Upper lobe of left lung (tissue), 6 donors: Measurements from ENCODE around the gene IL36B. TPM values are rescaled to one million over a fixed set of nuclear protein-coding genes. Genes with fewer than 3 reads are reported as not detected.

ENCODE experiments used
- ATAC-seq, 2 donors: fragments of 200-7000 bp; cut with Tn5 transposase; one replicate each; pipeline ENCODE4 v1.9.1; 2022; ENCODE audit warnings: mild to moderate bottlenecking in 2 of 2, moderate library complexity in 2 of 2; ENCODE audit not compliant: low FRiP score in 2 of 2
- DNase-seq, 2 donors: peaks; one replicate each; pipeline ENCODE4 v3.0.0-alpha.2; 2019 to 2020
- H3K27ac ChIP-seq, 4 donors: fragments of 200-600 bp; sonication (generic); one replicate each; pipeline ENCODE4 v1.5.1; 2016 to 2019
- H3K27me3 ChIP-seq, 4 donors: fragments of 200-600 bp; sonication (generic); one replicate each; pipeline ENCODE4 v1.5.1; 2017 to 2019
- H3K36me3 ChIP-seq, 4 donors: fragments of 200-600 bp; sonication (generic); one replicate each; pipeline ENCODE4 v1.5.1; 2016 to 2019
- H3K4me1 ChIP-seq, 4 donors: fragments of 200-600 bp; sonication (generic); one replicate each; pipeline ENCODE4 v1.5.1; 2018 to 2019
- H3K4me3 ChIP-seq, 4 donors: fragments of 200-600 bp; sonication (generic); one replicate each; pipeline ENCODE4 v1.5.1; 2017 to 2019; ENCODE audit warnings: mild to moderate bottlenecking in 2 of 4, moderate library complexity in 1 of 4
- H3K9me3 ChIP-seq, 4 donors: fragments of 200-600 bp; sonication (generic); one replicate each; pipeline ENCODE4 v1.5.1; 2018 to 2019
- EP300 ChIP-seq, 4 donors: sonication (generic); formaldehyde crosslinking; IDR thresholded peaks; one replicate each; pipeline ENCODE4 v1.5.1; 2017; ENCODE audit warnings: antibody characterized with exemption in 4 of 4, control low read depth in 2 of 4
- POLR2A ChIP-seq, 4 donors: fragments of 450-650 bp; IDR thresholded peaks; one replicate each; pipeline ENCODE4 v1.5.1; 2016 to 2017; ENCODE audit warnings: antibody characterized with exemption in 4 of 4, mild to moderate bottlenecking in 2 of 4
- POLR2AphosphoS5 ChIP-seq, 2 donors: sonication (generic); formaldehyde crosslinking; IDR thresholded peaks; one replicate each; pipeline ENCODE4 v1.5.1; 2017; ENCODE audit warnings: antibody characterized with exemption in 2 of 2
- WGBS, 2 donors: methylation state at CpG; one replicate each; pipeline ENCODE4 v1.1.5; 2017 to 2018; 5-methylcytosine and 5-hydroxymethylcytosine counted together
- total RNA-seq, 6 donors: library from RNA; depleted of rRNA in 4 of 6; stranded (reverse); fragments of >200 nt in 4 of 6; gene quantifications; one replicate each; pipeline versions ENCODE4 v1.1.0 to v1.2.1, GENCODE V29; 2016 to 2021
- TF ChIP-seq, protein P1 (sequence below), 6 experiments: fragments of 450-650 bp in 4 of 6; fragments of 200-600 bp in 2 of 6; sonication (generic) in 2 of 6; IDR thresholded peaks; one replicate each; pipeline ENCODE4 v1.5.1; 2016 to 2019; ENCODE audit warnings: antibody characterized with exemption in 6 of 6
- donor health status: DM: no; HTN: no; CAD: no; lungs with moderate emphysema.
- donor health status: DM: no; HTN: yes; CAD: no; lungs with severe emphysema.

The IL36B gene
- total RNA-seq, 6 donors from 2014 or later: not detected

DNA sequence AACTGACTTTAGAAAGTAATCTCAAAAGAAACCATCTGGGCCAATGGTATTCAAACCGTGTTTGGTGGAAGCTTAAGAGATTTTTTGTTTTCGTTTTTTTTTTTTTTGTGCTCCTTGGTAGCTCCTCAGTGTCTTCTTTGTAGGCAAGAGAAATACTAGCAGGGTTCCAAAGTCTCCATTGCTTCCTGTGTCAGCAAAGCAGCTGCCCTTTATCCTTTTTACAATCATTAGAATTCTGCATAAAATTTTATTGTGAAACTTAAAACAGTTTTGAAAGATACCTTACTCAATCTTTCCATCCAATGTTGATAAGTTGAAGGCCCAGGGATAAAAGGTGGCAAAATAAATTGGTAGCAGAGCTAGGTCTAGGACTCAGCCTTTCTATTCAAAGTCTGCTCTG is 15.6 kb upstream of the IL36B start:
- Histone ChIP-seq H3K27ac (no peak overlapping the region), H3K36me3 (no peaks in the 10 kb centered on the region), H3K4me3 (no peak overlapping the region), H3K27me3 (no peaks in the 10 kb centered on the region), H3K4me1 (no peaks in the 10 kb centered on the region), H3K9me3 (no peaks in the 10 kb centered on the region)
- 76 to 86% methylated on average over 2 of the region's 2 CpGs for WGBS, 2 donors
- no peak for ATAC-seq
- DNase-seq: no peak
- TF ChIP-seq POLR2A (IDR thresholded peaks at IDR 0.05): no peak
- TF ChIP-seq, protein P1, sequence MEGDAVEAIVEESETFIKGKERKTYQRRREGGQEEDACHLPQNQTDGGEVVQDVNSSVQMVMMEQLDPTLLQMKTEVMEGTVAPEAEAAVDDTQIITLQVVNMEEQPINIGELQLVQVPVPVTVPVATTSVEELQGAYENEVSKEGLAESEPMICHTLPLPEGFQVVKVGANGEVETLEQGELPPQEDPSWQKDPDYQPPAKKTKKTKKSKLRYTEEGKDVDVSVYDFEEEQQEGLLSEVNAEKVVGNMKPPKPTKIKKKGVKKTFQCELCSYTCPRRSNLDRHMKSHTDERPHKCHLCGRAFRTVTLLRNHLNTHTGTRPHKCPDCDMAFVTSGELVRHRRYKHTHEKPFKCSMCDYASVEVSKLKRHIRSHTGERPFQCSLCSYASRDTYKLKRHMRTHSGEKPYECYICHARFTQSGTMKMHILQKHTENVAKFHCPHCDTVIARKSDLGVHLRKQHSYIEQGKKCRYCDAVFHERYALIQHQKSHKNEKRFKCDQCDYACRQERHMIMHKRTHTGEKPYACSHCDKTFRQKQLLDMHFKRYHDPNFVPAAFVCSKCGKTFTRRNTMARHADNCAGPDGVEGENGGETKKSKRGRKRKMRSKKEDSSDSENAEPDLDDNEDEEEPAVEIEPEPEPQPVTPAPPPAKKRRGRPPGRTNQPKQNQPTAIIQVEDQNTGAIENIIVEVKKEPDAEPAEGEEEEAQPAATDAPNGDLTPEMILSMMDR (IDR thresholded peaks at IDR 0.05): no peak
- no peak for TF ChIP-seq POLR2AphosphoS5 (IDR thresholded peaks at IDR 0.05)
- TF ChIP-seq EP300 (IDR thresholded peaks at IDR 0.05): no peak

DNA sequence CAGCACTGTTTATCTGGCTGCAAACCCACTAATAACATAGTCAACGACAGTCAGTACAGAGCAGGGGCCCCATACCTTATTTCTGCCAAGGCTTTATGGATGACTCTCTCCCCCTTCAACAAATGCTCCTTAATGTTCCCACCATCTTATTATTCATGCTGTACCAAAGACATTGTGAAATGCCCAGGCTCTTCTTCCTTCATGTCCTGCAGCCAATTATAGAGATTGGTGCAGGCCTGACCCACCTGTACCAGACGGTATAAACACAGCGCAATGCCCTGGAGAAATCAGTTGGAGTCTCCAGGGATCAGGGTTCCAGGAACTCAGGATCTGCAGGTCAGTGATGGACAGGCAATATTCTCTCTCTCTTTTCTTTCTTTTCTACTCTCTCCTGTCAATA is 15.0 kb upstream of the IL36B start, which contains the start of gene IL1F10:
TSS of gene IL1F10 (plus strand) at position 290 of the 400 bp plus-strand sequence. CDS start 4,769 bp downstream, outside the sequence.
- 87 to 90% methylated on average over 3 of the region's 3 CpGs for WGBS, 2 donors
- H3K27ac ChIP-seq: no peak within 1 kb of the TSS
- no peaks in the 10 kb centered on the region for H3K9me3 ChIP-seq
- no peaks in the 10 kb centered on the region for H3K36me3 ChIP-seq
- TF ChIP-seq EP300 (IDR thresholded peaks at IDR 0.05) (no peak), POLR2AphosphoS5 (IDR thresholded peaks at IDR 0.05) (no peak), POLR2A (IDR thresholded peaks at IDR 0.05) (no peak)
- TF ChIP-seq, protein P1 (IDR thresholded peaks at IDR 0.05): no peak
- H3K4me1 ChIP-seq: no peaks in the 10 kb centered on the region
- H3K4me3 ChIP-seq: no peak within 1 kb of the TSS
- no peak for DNase-seq
- H3K27me3 ChIP-seq: no peaks in the 10 kb centered on the region
- no peak for ATAC-seq

DNA sequence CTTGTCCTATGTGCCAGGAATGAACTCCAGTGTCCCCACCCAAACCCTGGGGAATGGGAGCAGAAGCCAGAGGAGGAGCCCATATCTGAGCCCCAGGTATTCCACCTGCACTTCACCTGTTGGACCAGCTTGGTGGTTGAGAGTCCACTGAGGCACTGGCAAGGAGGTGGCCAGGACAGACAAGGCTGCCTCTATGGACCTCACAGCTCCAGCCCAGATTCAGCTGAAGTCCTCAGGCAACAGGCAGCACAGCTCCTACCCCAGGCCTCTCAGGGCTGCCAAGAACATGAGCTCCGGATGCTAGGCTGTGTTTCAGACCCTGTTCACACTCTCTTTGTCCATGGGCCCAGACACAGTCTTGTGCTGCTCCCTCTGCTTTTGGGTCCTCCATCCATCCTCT is 12.2 kb upstream of the IL36B start:
- DNase-seq (no peak), ATAC-seq (no peak)
- Histone ChIP-seq H3K4me3 (no peak overlapping the region), H3K27me3 (no peaks in the 10 kb centered on the region), H3K27ac (no peak overlapping the region), H3K9me3 (no peaks in the 10 kb centered on the region), H3K4me1 (no peaks in the 10 kb centered on the region), H3K36me3 (no peaks in the 10 kb centered on the region)
- 70 to 89% methylated on average over 1 of the region's 1 CpG for WGBS, 2 donors
- TF ChIP-seq POLR2AphosphoS5 (IDR thresholded peaks at IDR 0.05) (no peak), POLR2A (IDR thresholded peaks at IDR 0.05) (no peak), EP300 (IDR thresholded peaks at IDR 0.05) (no peak)
- TF ChIP-seq, protein P1 (IDR thresholded peaks at IDR 0.05): no peak

DNA sequence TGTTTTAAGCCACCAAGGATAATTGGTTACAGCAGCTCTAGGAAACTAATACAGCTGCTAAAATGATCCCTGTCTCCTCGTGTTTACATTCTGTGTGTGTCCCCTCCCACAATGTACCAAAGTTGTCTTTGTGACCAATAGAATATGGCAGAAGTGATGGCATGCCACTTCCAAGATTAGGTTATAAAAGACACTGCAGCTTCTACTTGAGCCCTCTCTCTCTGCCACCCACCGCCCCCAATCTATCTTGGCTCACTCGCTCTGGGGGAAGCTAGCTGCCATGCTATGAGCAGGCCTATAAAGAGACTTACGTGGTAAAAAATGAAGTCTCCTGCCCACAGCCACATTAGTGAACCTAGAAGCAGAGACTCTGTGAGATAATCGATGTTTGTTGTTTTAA is 11.6 kb upstream of the IL36B start:
- ATAC-seq: no peak
- Histone ChIP-seq H3K4me3 (no peak overlapping the region), H3K27ac (no peak overlapping the region), H3K27me3 (no peaks in the 10 kb centered on the region), H3K4me1 (no peaks in the 10 kb centered on the region), H3K36me3 (no peaks in the 10 kb centered on the region), H3K9me3 (no peaks in the 10 kb centered on the region)
- TF ChIP-seq, protein P1 (IDR thresholded peaks at IDR 0.05): no peak
- TF ChIP-seq POLR2A (IDR thresholded peaks at IDR 0.05) (no peak), EP300 (IDR thresholded peaks at IDR 0.05) (no peak)
- WGBS, 2 donors: 86 to 93% methylated on average over 5 of the region's 5 CpGs
- no peak for DNase-seq
